ENCODE measurements around the gene RPS18.

The RPS18 gene

DNA sequence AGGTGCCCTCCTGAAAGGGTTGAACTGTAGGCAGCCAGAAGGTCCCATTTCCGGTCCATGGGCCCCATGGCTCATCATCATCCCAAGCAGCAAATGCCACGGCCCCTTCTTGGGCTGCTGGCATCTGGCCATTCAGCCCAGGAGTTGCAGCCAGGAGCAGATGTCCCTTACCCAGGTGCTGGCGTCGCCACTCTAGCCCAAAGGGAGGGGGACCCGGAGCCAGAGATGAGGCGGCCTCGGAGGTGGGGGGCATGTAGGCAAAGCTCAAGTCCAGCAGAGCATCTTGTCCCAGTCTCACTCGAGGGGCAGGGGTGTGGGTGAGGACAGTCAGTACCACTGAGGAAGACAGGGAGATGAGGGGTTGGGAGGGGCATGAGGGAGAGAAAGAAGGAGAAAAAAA, 33.2 kb downstream of the RPS18 start:
- no peak for TF ChIP-seq GATA1 (IDR thresholded peaks at IDR 0.05; ENCODE audit: low read depth, low read length)
- peak; percentile 18 for TF ChIP-seq POLR2A (IDR thresholded peaks at IDR 0.05; ENCODE audit: low read length)
- DNase-seq, result no peak

DNA sequence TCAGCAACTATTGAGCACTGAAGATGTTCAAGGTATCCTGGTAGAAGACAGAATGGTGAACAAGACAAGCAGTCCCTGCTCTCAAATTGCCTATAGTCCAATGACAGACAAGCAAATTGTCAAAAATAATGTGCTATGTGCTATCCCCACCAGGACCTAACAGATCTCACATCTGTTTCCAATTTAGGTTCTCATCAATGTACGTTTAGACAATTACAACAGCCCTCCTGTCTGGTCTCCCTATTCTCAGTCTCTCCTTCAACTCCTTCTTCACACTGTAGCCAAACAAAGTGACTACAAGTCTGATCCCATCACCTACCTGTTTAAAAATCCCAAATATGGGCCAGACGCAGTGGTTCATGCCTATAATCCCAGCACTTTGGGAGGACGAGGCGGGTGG, 34.5 kb downstream of the RPS18 start:
- TF ChIP-seq POLR2A (IDR thresholded peaks at IDR 0.05; ENCODE audit: low read length) (no peak), GATA1 (IDR thresholded peaks at IDR 0.05; ENCODE audit: low read depth, low read length) (no peak)
- DNase-seq, result no peak

DNA sequence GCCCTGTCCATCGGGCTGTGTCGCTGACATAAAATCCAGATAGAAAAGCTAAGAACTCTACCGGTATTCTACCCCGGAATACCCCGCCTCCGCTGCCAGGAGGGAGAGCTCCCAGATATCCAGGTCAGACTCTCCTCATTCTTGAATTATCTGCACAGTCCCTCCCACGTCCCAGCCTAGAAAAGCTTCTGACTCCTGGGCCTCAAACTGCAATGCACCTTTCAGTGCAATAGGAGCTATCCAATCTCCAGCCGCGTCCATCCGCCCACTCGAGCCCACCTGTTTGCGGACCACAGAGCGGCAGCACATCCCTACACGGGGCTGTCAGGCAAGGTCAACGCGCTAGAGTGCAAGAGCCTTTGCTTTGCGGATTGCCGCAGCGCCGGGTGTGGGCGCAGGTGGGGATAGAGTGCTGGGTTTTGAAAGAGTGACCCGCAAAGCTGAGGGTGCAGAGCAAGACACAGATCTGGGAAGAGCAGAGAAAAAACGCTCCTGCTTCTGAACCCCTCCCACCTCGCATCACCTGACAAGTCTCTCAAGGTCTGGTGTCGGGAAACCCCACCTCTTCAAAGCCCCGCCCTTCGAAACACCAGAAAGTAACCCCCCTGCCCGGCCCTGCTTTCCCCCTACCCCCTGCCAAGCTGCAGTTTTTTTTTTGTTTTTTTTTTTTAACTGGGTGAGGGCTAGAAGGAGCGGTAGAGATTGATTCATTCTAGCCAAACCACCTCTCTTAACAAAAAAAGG, 40.7 kb downstream of the RPS18 start:
- TF ChIP-seq GATA1 (IDR thresholded peaks at IDR 0.05; ENCODE audit: low read depth, low read length) (no peak), POLR2A (IDR thresholded peaks at IDR 0.05; ENCODE audit: low read length) (no peak)
- peak; percentile 76 to 78 for DNase-seq

DNA sequence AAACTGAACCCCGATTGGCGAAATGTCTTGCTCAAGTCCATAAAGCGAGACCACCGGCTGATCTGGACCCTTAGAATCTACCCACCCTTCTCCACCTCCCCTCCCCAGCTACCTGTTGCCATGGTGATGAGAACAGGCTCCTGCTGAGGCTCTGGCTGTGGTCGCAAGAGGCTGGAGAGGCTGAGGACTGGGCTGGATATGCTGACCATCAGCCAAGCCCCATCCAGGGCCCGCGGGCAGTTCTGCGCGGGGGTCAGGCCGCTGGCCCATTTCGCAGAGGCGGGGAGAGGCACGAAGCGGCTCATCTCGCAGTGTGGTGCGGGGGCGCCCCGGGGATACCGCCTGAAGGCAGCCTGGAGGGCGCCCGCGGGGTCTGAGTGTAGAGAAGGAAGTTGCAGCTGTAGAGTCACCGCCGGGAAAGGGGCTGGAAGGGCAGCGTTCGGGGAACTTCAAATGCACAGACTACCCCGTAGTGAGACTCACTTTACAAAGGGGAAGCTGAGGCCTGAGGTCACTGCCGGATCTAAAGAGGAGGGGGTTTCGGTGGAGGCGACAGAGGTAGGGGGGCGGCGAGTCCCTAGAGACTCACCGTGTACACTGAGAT, 41.3 kb downstream of the RPS18 start:
- DNase-seq, result peak; percentile 48 to 66
- TF ChIP-seq POLR2A (IDR thresholded peaks at IDR 0.05; ENCODE audit: low read length), result no peak
- TF ChIP-seq GATA1 (IDR thresholded peaks at IDR 0.05; ENCODE audit: low read depth, low read length), result no peak

DNA sequence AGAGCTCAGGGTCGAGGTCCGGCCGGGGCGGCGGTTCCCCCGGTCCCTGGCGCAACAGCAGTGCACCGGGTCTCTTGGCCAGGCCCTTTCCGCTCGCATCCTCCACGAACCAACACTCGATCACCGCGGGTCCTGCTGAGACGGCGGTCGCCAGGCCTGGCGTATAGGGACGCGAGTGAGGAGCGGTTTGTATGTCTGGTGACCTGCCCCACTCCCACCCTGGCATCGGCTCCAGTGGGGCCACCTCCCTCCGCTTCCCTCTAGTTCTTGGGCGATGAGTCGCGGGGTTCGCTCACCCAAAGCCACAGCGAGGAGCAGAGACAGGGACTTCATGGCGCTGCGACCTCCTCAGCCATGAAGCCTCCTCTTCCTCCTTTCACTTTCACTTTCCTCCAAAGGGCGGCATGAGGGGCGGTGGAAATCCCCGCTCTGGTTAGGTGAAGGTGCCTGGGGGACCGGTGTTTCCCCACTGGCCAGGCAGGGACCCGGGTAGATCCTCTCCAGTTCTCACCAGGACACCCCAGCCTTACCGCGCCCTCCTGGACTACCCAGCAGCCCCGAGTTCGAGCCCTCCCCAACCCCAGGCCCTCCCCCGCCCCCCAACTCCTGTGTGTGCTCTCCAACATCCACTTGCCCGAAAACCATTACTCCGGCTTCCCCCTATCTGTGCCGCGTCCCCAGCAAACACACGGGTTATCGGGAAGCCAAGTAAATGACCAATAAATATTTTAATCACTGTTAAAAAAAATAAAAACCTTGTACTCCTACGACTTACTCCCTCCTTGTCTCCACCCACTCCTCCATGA, 42.0 kb downstream of the RPS18 start, which contains the start of gene TAPBP:
Gene TAPBP, minus strand, starts transcription at position 370 of the 806 bp plus-strand sequence. Its CDS starts 37 bp downstream, at position 333.
- DNase-seq, result peak; percentile 81 to 88
- TF ChIP-seq POLR2A (IDR thresholded peaks at IDR 0.05; ENCODE audit: low read length), result peak; percentile 80
- TF ChIP-seq GATA1 (IDR thresholded peaks at IDR 0.05; ENCODE audit: low read depth, low read length), result no peak

DNA sequence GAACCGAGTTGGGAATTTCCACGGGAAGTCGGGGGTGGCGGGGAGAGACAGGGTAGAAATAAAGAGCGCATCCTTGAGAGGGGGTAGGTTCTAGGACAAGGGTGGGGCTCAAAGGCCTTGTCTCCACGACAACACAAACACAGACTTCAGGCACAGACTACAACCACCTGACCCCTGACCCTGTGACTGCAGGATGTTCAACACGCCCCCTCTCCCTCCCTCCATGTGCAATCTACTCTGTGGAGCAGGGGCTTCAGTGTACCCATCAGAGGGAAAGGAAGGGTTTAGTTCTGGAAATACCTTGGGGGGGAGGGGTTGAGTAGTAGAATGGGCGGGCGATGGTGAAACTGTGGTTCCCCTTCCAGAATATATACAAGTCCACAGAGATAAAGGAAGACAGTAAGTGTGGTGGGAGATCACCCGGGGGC, 42.7 kb downstream of the RPS18 start:
- peak; percentile 82 to 89 for DNase-seq
- no peak for TF ChIP-seq GATA1 (IDR thresholded peaks at IDR 0.05; ENCODE audit: low read depth, low read length)
- TF ChIP-seq POLR2A (IDR thresholded peaks at IDR 0.05; ENCODE audit: low read length), result peak; percentile 2

DNA sequence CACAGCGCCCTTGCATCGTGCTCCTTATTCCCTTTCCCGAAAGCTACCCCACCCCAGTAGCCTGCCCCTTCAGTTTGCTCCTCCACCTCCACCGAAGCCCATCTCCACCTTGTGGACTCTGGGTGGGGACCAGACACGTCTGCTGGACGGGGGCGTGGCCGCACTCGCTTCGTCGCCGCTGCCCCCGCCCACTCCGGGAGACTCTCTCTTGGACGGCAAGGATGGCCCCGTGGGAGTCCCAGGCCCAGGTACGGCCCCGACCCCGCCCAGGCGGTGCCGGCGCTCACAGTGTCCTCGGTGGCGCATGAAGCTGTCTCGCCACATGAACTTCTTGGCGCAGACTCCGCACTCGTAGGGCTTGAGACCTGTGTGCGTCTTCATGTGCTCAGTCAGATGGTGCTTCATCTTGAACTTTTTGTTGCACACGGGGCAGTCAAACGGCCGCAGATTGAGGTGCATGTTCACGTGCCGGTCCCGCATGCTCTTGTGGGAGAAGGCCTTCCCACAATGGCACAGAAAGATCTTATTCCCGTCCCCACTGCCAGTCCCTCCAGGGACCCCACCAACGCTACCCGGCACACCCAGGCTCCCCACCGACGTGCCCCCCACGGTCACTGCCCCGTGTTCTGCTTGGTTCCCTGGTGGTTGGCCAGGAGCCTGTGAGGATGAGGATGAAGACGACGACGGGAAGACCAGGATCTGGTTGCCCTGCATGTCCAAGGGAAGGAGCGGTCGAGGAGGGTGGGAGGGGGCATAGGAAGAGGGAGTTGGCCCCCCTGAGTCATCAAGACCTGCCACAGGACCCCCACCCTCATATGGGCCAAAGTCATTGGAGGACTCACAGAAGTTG, 43.3 kb downstream of the RPS18 start:
- DNase-seq, result peak; percentile 56 to 66
- no peak for TF ChIP-seq GATA1 (IDR thresholded peaks at IDR 0.05; ENCODE audit: low read depth, low read length)
- no peak for TF ChIP-seq POLR2A (IDR thresholded peaks at IDR 0.05; ENCODE audit: low read length)

DNA sequence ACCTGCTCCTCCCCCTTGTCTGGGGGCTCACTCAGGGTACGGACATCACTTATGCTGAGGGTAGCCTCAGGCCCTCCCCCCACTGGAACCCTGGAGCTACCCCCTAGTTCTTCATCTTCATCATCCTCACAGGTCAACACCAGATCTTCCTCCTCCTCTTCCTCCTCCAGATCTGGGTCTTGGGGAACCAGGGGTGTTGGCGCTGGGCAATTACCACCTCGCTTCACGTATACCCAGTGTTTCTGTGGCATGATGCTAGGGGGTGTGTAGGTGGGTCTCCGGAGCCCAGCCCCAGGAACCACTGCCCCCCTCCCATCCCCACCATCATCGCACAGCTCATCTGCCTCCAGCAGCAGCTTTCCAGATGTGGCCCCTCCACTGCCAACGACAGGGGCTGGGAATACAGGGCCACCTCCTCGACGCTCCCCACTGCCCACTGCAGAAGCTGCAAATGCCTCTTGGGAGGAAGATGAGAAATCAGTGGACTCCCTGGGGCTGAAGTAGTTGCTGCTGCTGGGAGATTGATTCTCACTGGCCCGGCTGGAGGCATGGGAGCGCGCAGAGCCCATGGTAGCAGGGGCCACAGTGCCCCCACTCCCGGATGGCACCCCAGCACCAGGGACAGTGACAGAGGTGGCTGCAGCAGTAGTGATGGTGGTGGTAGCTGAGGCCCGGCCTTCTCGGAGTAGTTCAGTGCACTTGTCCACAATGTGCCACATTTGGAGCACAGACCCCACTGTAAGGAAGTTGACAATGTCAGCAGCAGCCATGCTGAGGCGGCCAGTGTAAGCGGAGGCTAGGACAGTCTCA, 44.1 kb downstream of the RPS18 start:
- TF ChIP-seq POLR2A (IDR thresholded peaks at IDR 0.05; ENCODE audit: low read length) (no peak), GATA1 (IDR thresholded peaks at IDR 0.05; ENCODE audit: low read depth, low read length) (no peak)
- no peak for DNase-seq

DNA sequence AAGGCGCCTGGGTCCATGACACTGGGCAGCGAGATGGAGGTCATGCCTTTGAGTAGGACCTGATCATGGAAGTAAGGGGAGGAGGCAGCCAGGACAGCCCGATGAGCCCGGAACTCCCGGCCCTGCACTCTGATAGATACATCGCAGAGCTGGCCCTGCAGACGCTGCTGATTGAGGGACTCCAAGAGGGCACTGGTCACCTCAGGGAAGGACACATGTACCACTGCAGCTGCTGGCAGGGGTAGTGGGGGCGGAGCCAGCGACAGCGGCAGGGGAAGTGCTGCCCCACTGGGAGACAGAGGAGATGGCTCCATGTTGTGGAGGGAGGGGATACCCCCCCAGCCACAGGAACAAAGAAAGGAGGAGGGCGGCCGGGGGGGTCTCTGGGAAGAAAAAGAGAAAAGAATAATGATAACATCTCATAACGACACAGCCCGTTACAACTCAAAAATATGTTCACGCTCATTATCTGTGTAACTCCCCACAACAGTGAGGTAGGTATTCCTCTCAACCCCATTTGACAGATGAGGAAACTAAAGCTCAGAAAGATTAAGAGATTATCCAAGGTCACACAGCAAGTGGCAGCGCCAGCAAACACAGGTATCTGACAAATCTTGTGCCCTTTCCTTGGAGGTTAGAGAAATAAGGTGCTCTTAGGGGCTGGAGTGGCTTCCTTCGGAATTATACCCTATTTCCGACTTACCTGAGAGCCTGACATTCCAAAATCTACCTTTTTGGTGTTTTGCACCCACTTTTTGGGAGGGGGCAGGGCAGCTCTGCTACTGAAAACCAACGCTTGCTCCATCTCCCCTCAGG, 44.9 kb downstream of the RPS18 start:
- DNase-seq, result peak in 1 of 2 experiments; percentile 48
- TF ChIP-seq POLR2A (IDR thresholded peaks at IDR 0.05; ENCODE audit: low read length) (no peak), GATA1 (IDR thresholded peaks at IDR 0.05; ENCODE audit: low read depth, low read length) (no peak)

DNA sequence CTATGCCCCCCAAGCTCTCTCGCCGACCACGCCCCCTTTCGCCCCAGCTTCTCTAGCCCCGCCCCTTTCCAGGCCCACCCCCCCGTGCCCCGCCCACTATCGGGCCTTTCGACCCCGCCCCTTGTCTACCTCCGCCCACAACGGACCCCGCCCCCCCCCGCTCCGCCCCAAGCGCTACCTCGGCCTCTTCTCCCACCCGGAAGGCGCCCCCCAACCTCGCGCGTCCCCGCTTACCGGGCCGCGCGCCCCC, 45.5 kb downstream of the RPS18 start:
- no peak for TF ChIP-seq POLR2A (IDR thresholded peaks at IDR 0.05; ENCODE audit: low read length)
- TF ChIP-seq GATA1 (IDR thresholded peaks at IDR 0.05; ENCODE audit: low read depth, low read length), result no peak
- peak in 1 of 2 experiments; percentile 92 for DNase-seq

DNA sequence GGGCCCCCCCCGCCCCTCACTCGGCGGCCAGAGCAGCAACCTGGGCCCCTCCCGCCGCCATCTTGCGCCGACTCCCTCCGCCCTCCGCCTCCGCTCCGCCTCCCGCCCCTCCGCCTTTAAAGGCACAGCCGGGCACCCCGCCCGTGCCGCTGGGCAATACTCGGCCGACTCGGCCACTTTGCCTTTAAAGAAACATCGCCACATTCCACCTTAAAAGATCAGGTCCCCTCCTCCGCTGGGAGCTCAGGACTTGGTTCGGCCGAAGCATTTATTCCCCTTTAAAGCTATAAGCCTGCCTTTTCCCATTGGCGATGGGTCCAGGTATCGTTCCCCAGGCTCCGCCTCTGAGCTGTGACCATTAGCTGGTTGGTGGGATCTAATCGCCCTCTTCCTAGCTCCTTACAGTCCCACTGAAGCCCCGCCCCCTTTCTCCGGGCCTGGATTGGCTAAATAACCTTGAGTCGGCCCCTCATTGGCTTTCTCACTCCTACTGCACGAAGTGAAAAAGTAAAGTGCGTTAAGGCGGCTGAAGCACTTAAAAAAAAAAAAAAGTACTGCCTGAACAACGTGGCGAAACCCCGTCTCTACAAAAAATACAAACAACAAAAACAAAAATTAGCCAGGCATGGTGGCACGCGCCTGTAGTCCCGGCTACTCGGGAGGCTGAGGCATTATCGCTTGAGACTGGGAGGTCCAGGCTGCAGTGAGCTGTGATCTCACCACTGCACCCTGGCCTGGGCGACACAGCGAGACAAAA, 46.0 kb downstream of the RPS18 start, which contains the start of gene ZBTB22:
Gene ZBTB22, minus strand, starts transcription at position 76 of the 757 bp plus-strand sequence. CDS start 828 bp downstream, outside the sequence.
- TF ChIP-seq POLR2A (IDR thresholded peaks at IDR 0.05; ENCODE audit: low read length) (peak; percentile 58), GATA1 (IDR thresholded peaks at IDR 0.05; ENCODE audit: low read depth, low read length) (no peak)
- DNase-seq, result peak; percentile 97 to 98

Data from erythroblast (primary cell).